NCI-H1694 treated with DMSO at 0.1 percent for 48 hours (cell line): ENCODE data around the gene CDCP2.
"Not testable (repeated sequence)": the region's sequence is repeated elsewhere in the genome, so short reads cannot be mapped to it uniquely, and the experiment has no call there.

ENCODE experiments used
- DNase-seq: peaks from one replicate; lab custom pipeline; 2025; lab: John Stamatoyannopoulos, UW

CDCP2 gene

GRCh38 chr1:54168206-54168965 lies 15.6 kb upstream of the CDCP2 start:
- no peak for DNase-seq

GRCh38 chr1:54167422-54168139 lies 14.8 kb upstream of the CDCP2 start:
- no peak for DNase-seq

GRCh38 chr1:54166357-54166756 lies 13.6 kb upstream of the CDCP2 start:
- not testable (repeated sequence) for DNase-seq

- DNase-seq: no peak
Observed at GRCh38 chr1:54165146-54165545, 12.3 kb upstream of the CDCP2 start.

- DNase-seq: no peak
Observed at GRCh38 chr1:54163573-54163972, 10.8 kb upstream of the CDCP2 start.

GRCh38 chr1:54163051-54163450 lies 10.3 kb upstream of the CDCP2 start:
- DNase-seq: no peak

GRCh38 chr1:54161495-54162168 lies 8.8 kb upstream of the CDCP2 start:
- DNase-seq: no peak

- DNase-seq: no peak
Observed at GRCh38 chr1:54160351-54160750, 7.6 kb upstream of the CDCP2 start.

- no peak for DNase-seq
Observed at GRCh38 chr1:54159733-54160316, 7.0 kb upstream of the CDCP2 start.

- DNase-seq: no peak
Observed at GRCh38 chr1:54158071-54158470, 5.3 kb upstream of the CDCP2 start.

GRCh38 chr1:54157401-54157800 lies 4.6 kb upstream of the CDCP2 start:
- DNase-seq: no peak

- no peak for DNase-seq
Observed at GRCh38 chr1:54156986-54157385, 4.2 kb upstream of the CDCP2 start.

GRCh38 chr1:54156201-54156600 lies 3.4 kb upstream of the CDCP2 start:
- DNase-seq: no peak

GRCh38 chr1:54153535-54154439 lies 987 bp upstream of the CDCP2 start:
- DNase-seq: no peak

- no peak for DNase-seq
Observed at GRCh38 chr1:54151013-54151412, 1.8 kb downstream of the CDCP2 start.

- no peak for DNase-seq
Observed at GRCh38 chr1:54149734-54150133, 3.1 kb downstream of the CDCP2 start.

GRCh38 chr1:54144366-54144765 lies 8.4 kb downstream of the CDCP2 start:
- no peak for DNase-seq

GRCh38 chr1:54142146-54142900 lies 10.5 kb downstream of the CDCP2 start:
- DNase-seq: no peak

- DNase-seq: no peak
Observed at GRCh38 chr1:54139711-54140110, 13.1 kb downstream of the CDCP2 start.

- DNase-seq: no peak
Observed at GRCh38 chr1:54138994-54139393, 13.8 kb downstream of the CDCP2 start.

- DNase-seq: no peak
Observed at GRCh38 chr1:54137534-54138061, 15.2 kb downstream of the CDCP2 start.
